ENCODE results near the gene CACNA1F.

The CACNA1F gene

GRCh38 chrX:49227726-49228125 is 5.4 kb downstream of the CACNA1F start:
- no peak for DNase-seq
- intact Hi-C loops (cut with DNase I; ENCODE audit: low total_unique reads), result no loop called here
- H3K4me3 ChIP-seq, result no peak overlapping the region

GRCh38 chrX:49226946-49227345 is 6.2 kb downstream of the CACNA1F start:
- TF ChIP-seq CTCF (IDR thresholded peaks at IDR 0.05), result no peak

More at GRCh38 chrX:49227726-49228125, 5.4 kb downstream of the CACNA1F start:
- no peaks in the 10 kb centered on the region for H3K36me3 ChIP-seq
- TF ChIP-seq CTCF (IDR thresholded peaks at IDR 0.05), result no peak
- no peak overlapping the region for H3K27ac ChIP-seq
- H3K4me1 ChIP-seq, result no peaks in the 10 kb centered on the region
- H3K9me3 ChIP-seq, result no peaks in the 10 kb centered on the region
- H3K27me3 ChIP-seq, result no peaks in the 10 kb centered on the region

DNA sequence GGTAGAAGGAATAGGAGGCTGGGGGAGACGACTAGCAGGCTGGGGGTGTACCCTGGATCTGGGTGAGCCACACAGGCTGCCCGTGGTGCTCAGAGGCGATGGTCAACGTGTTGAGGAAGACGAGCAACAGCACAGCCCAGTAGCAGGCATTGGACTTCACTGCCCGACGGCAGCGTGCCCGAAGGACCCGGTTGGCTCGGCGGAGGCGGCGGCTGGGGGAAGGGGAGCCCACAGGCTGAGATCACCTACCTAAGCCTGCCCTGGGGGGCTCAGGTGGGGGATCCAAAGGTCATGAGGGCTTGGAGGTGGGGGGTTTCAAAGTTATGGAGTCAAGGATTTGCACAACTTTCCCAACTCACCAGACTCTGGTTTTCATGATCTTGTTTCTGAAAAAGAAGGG is 7.3 kb downstream of the CACNA1F start:
- no peak for TF ChIP-seq CTCF (IDR thresholded peaks at IDR 0.05)
- Histone ChIP-seq H3K27ac (no peak overlapping the region), H3K36me3 (no peaks in the 10 kb centered on the region), H3K9me3 (no peaks in the 10 kb centered on the region), H3K4me3 (no peak overlapping the region), H3K4me1 (no peaks in the 10 kb centered on the region), H3K27me3 (no peaks in the 10 kb centered on the region)
- intact Hi-C loops (cut with DNase I; ENCODE audit: low total_unique reads), result no loop called here
- DNase-seq, result no peak

More at GRCh38 chrX:49226946-49227345, 6.2 kb downstream of the CACNA1F start:
- DNase-seq, result no peak
- Histone ChIP-seq H3K4me1 (no peaks in the 10 kb centered on the region), H3K27me3 (no peaks in the 10 kb centered on the region), H3K27ac (no peak overlapping the region), H3K36me3 (no peaks in the 10 kb centered on the region), H3K9me3 (no peaks in the 10 kb centered on the region), H3K4me3 (no peak overlapping the region)
- intact Hi-C loops (cut with DNase I; ENCODE audit: low total_unique reads), result no loop called here

DNA sequence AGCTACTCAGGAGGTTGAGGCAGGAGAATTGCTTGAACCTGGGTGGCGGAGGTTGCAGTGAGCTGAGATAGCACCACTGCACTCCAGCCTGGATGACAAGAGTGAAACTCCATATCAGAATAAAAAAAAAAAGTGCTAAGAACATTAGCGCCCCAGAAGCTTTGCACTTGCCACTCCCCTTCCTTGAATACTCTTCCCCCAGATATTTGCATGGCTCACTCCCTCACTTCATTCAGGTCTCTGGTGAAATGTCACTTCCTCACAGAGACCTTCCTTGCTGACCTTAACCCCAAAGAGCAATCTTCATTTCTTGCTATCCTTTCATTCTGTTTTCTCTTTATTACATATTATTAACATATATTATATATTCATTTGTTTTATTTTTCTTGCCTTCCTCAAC is 11.3 kb downstream of the CACNA1F start:
- Histone ChIP-seq H3K4me3 (no peak overlapping the region), H3K4me1 (no peaks in the 10 kb centered on the region), H3K36me3 (no peaks in the 10 kb centered on the region), H3K27ac (no peak overlapping the region), H3K27me3 (no peaks in the 10 kb centered on the region), H3K9me3 (no peaks in the 10 kb centered on the region)
- DNase-seq, result no peak
- intact Hi-C loops (cut with DNase I; ENCODE audit: low total_unique reads), result no loop called here
- no peak for TF ChIP-seq CTCF (IDR thresholded peaks at IDR 0.05)

GRCh38 chrX:49220100-49220499 is 13.0 kb downstream of the CACNA1F start:
- H3K9me3 ChIP-seq, result no peaks in the 10 kb centered on the region
- intact Hi-C loops (cut with DNase I; ENCODE audit: low total_unique reads), result no loop called here
- H3K27me3 ChIP-seq, result no peaks in the 10 kb centered on the region
- TF ChIP-seq CTCF (IDR thresholded peaks at IDR 0.05), result no peak
- no peaks in the 10 kb centered on the region for H3K36me3 ChIP-seq
- no peak for DNase-seq
- no peak overlapping the region for H3K4me3 ChIP-seq
- H3K27ac ChIP-seq, result no peak overlapping the region
- no peaks in the 10 kb centered on the region for H3K4me1 ChIP-seq

GRCh38 chrX:49214996-49215526 is 18.1 kb downstream of the CACNA1F start:
- H3K4me3 ChIP-seq, result no peak overlapping the region
- DNase-seq, result no peak
- TF ChIP-seq CTCF (IDR thresholded peaks at IDR 0.05), result no peak
- no peaks in the 10 kb centered on the region for H3K4me1 ChIP-seq
- no peaks in the 10 kb centered on the region for H3K27me3 ChIP-seq
- no peak overlapping the region for H3K27ac ChIP-seq
- H3K36me3 ChIP-seq, result no peaks in the 10 kb centered on the region
- intact Hi-C loops (cut with DNase I; ENCODE audit: low total_unique reads), result no loop called here
- no peaks in the 10 kb centered on the region for H3K9me3 ChIP-seq
